GM19455 (cell line): Measurements from ENCODE around the gene CPN1.
"Not testable (repeated sequence)": the region's sequence is repeated elsewhere in the genome, so short reads cannot be mapped to it uniquely, and the experiment has no call there.

ENCODE experiments used
- ATAC-seq: cut with Tn5 transposase; IDR thresholded peaks from one replicate; pipeline ENCODE4 v1.9.1; 2021; ENCODE audit not compliant: unreplicated experiment

CPN1 gene

GRCh38 chr10:100025576-100025975, 56.1 kb downstream of the CPN1 start:
- ATAC-seq = no peak

GRCh38 chr10:100024748-100025147, 56.9 kb downstream of the CPN1 start:
- no peak for ATAC-seq

- ATAC-seq = no peak
Observed at GRCh38 chr10:100022403-100022802, 59.3 kb downstream of the CPN1 start.

- no peak for ATAC-seq
Observed at GRCh38 chr10:100021322-100021721, 60.3 kb downstream of the CPN1 start.

GRCh38 chr10:100020886-100021253, 60.8 kb downstream of the CPN1 start:
- no peak for ATAC-seq

GRCh38 chr10:100020142-100020885, 61.4 kb downstream of the CPN1 start:
- peak; percentile 60 for ATAC-seq

- no peak for ATAC-seq
Observed at GRCh38 chr10:100019787-100020141, 61.9 kb downstream of the CPN1 start.

- peak; percentile 74 for ATAC-seq
Observed at GRCh38 chr10:100014071-100014762, 67.5 kb downstream of the CPN1 start.

- ATAC-seq = no peak
Observed at GRCh38 chr10:100013621-100014020, 68.0 kb downstream of the CPN1 start.

GRCh38 chr10:100011906-100012305, 69.8 kb downstream of the CPN1 start:
- not testable (repeated sequence) for ATAC-seq

GRCh38 chr10:100009793-100010676, 71.6 kb downstream of the CPN1 start, which contains the start of gene DNMBP:
Gene DNMBP, minus strand, starts transcription at chr10:100009947. Its CDS starts 37,823 bp downstream, at chr10:99972124.
- ATAC-seq = peak; percentile 70

- ATAC-seq = peak; percentile 54
Observed at GRCh38 chr10:100009283-100009792, 72.3 kb downstream of the CPN1 start.

GRCh38 chr10:100008708-100009282, 72.9 kb downstream of the CPN1 start:
- ATAC-seq = no peak

- no peak for ATAC-seq
Observed at GRCh38 chr10:100008142-100008522, 73.5 kb downstream of the CPN1 start.

- ATAC-seq = no peak
Observed at GRCh38 chr10:100007231-100008141, 74.2 kb downstream of the CPN1 start.

- no peak for ATAC-seq
Observed at GRCh38 chr10:100006243-100006886, 75.3 kb downstream of the CPN1 start.

GRCh38 chr10:100004805-100005510, 76.7 kb downstream of the CPN1 start:
- ATAC-seq = no peak

GRCh38 chr10:100000109-100000644, 81.5 kb downstream of the CPN1 start:
- ATAC-seq = no peak
